AG04450 (cell line): Measurements from ENCODE around the gene CLIP1. TPM values are rescaled to one million over a fixed set of nuclear protein-coding genes. Genes with fewer than 3 reads are reported as not detected.

Experiments used
- CTCF ChIA-PET: fragments of 300-600, 350-600 bp; formaldehyde crosslinking; extraction: SDS; loops from one replicate; lab custom pipeline; 2022; ENCODE audit warnings: antibody characterized with exemption, inconsistent platforms; lab: Charles Lee
- POLR2A ChIA-PET: fragments of 350-600 bp; formaldehyde crosslinking; extraction: SDS; loops from one replicate; lab custom pipeline; 2021; ENCODE audit warnings: antibody characterized with exemption, inconsistent platforms; lab: Yijun Ruan, JAX
- DNase-seq: peaks from one replicate; pipeline ENCODE4 v3.0.0-alpha.2; 2011; ENCODE audit warnings: low read depth, low spot score
- H3K27ac ChIP-seq: one replicate; pipeline ENCODE4 v1.5.1; 2012; ENCODE audit warnings: low read depth, low read length, control low read depth
- H3K27me3 ChIP-seq: one replicate; pipeline ENCODE4 v1.6.0; 2012; ENCODE audit warnings: low read length; ENCODE audit not compliant: control insufficient read depth, insufficient read depth
- H3K4me3 ChIP-seq: 2 replicates; pipeline ENCODE4 v1.5.1; 2011; ENCODE audit warnings: mild to moderate bottlenecking, low read depth, low read length, control low read depth
- H3K9me3 ChIP-seq: 2 replicates; pipeline ENCODE4 v1.5.1; 2012; ENCODE audit warnings: low read length; ENCODE audit not compliant: control insufficient read depth, insufficient read depth
- polyA plus RNA-seq: library from polyadenylated mRNA; depleted of rRNA; stranded (reverse); fragments of >200 nt; gene quantifications from 2 replicates; pipeline ENCODE4 v1.2.3, GENCODE V29; 2011
- TF ChIP-seq, protein P1 (sequence below): IDR thresholded peaks from 2 replicates; pipeline ENCODE4 v1.5.1; 2011; ENCODE audit warnings: low read depth, low read length, control low read depth, inconsistent platforms

CLIP1 gene
- polyA plus RNA-seq, 1 experiment, result 63.6 TPM

DNA sequence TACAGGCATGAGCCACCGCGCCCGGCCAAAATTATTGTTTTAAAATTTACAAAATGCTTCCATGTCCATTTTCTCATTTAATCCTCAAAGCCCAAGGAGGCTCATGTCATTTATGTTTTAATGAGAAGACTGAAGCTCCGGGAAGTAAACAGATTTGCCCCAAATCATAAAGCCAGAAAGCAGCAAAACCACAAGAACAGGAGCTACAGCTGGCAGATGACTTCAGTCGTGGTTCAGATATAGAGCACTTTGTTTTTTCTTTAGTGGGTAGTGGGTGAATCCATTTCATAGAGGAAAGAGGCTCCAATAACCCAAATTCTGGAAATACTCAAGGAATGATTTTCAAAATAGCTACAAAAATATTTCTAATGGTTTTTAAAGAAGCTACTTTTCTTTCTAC lies 110.8 kb downstream of the CLIP1 start:
- CTCF ChIA-PET, result interaction anchor here (1.0 kb wide), 1 partner anchor 44 kb away, joined by 5 read pairs; no protein-coding TSS in a partner anchor
- H3K4me3 ChIP-seq, result no peak overlapping the region

DNA sequence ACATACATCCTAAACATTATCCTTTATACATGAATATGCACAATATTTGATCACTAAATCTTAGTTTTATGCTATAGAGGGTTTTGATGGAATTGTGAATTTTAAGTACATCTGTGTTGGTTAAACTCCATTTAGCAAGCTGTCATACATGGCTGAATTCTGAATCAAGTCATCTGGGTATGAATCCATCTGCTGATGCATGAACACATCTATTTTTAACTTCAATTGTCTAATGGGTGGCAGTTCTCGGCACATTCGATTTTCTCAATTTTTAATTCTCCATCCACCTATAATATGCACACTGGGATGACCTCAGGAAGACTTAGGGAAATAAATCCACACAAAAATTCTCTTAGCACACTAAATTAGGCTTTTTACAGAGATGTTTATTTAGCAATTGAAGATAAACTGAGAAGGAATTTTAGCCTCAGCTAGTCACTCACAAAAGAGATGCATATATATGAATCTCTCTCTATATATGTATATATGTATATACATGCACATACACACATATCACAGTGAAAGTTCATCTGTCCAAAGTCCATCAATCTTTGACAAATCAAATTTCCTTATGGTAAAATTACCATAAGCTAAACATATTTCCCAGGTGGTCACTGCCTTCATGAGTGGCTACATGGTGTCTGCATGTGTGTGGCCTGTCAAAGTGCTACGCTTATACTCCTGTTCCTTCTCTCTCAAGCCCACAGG lies 111.7 kb downstream of the CLIP1 start:
- TF ChIP-seq, protein P1, sequence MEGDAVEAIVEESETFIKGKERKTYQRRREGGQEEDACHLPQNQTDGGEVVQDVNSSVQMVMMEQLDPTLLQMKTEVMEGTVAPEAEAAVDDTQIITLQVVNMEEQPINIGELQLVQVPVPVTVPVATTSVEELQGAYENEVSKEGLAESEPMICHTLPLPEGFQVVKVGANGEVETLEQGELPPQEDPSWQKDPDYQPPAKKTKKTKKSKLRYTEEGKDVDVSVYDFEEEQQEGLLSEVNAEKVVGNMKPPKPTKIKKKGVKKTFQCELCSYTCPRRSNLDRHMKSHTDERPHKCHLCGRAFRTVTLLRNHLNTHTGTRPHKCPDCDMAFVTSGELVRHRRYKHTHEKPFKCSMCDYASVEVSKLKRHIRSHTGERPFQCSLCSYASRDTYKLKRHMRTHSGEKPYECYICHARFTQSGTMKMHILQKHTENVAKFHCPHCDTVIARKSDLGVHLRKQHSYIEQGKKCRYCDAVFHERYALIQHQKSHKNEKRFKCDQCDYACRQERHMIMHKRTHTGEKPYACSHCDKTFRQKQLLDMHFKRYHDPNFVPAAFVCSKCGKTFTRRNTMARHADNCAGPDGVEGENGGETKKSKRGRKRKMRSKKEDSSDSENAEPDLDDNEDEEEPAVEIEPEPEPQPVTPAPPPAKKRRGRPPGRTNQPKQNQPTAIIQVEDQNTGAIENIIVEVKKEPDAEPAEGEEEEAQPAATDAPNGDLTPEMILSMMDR, result no peak
- Histone ChIP-seq H3K27me3 (no peaks in the 10 kb centered on the region), H3K9me3 (no peaks in the 10 kb centered on the region), H3K27ac (no peak overlapping the region), H3K4me3 (no peak overlapping the region)
- no peak for DNase-seq
- CTCF ChIA-PET, result interaction anchor here (1.0 to 1.1 kb wide), 2 partner anchors 26 to 45 kb away, joined by 3 to 4 read pairs; no protein-coding TSS in a partner anchor
- POLR2A ChIA-PET, result no interaction called here

More for the DNA sequence above, 110.8 kb downstream of the CLIP1 start:
- POLR2A ChIA-PET, result no interaction called here
- Histone ChIP-seq H3K27ac (no peak overlapping the region), H3K9me3 (no peaks in the 10 kb centered on the region), H3K27me3 (no peaks in the 10 kb centered on the region)
- no peak for DNase-seq
- TF ChIP-seq, protein P1, result no peak

DNA sequence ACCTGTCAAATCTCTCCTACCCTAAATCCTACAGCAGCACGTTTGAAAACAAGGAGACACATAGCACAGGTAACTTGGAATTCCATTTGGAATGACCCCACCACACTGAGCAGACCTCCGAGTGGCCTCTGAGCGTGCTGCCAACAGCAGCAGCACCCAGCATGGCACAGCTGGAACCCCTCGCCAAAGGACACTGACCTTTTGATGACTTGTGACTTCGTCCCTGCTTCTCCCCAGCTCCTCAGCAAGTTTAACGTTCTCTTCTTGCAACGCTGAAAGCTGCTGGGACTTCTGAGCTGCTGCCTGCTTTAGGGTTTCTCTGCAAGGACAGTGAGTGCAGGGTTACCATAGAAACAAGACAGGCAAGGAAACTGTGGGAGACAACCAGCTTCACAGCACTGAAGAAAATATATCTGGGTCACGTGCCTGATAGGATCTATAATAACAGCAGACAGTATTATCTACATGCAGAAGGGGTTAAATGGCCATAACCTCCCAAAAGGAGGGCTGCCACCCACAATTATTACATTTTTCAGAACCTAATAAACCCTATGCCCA lies 112.8 kb downstream of the CLIP1 start:
- ChIA-PET POLR2A (no interaction called here), CTCF (interaction anchor here (0.5 to 1.0 kb wide), 3 partner anchors 27 to 140 kb away, joined by 4 to 5 read pairs (median 4); no protein-coding TSS in a partner anchor)
- H3K4me3 ChIP-seq, result no peak overlapping the region
- H3K27me3 ChIP-seq, result no peaks in the 10 kb centered on the region
- no peaks in the 10 kb centered on the region for H3K9me3 ChIP-seq
- TF ChIP-seq, protein P1, result no peak
- no peak overlapping the region for H3K27ac ChIP-seq
- no peak for DNase-seq

DNA sequence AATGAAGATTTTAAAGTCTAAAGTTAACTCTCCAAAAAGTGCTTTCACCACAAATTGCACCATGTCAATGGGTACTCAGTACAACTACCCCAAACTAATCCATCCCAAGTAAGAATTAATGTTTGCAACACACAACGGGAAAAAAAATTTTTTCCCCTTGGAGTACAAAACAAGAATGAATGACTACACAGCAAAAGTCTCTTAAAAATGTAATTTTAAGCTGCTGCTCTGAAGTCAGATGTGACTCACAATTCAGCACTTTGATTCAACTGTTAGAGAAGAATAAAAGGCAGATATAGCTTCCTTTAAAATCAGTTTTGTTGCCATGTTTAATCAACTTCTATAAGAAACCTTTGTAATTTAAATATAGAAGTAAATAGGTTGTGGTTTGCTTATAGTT lies 113.7 kb downstream of the CLIP1 start:
- POLR2A ChIA-PET, result no interaction called here
- no peak for DNase-seq
- H3K27me3 ChIP-seq, result no peaks in the 10 kb centered on the region
- TF ChIP-seq, protein P1, result no peak
- no peak overlapping the region for H3K27ac ChIP-seq
- CTCF ChIA-PET, result interaction anchor here (0.5 to 1.2 kb wide), 3 partner anchors 13 to 28 kb away, joined by 3 to 7 read pairs (median 5); no protein-coding TSS in a partner anchor
- H3K4me3 ChIP-seq, result no peak overlapping the region
- no peaks in the 10 kb centered on the region for H3K9me3 ChIP-seq

DNA sequence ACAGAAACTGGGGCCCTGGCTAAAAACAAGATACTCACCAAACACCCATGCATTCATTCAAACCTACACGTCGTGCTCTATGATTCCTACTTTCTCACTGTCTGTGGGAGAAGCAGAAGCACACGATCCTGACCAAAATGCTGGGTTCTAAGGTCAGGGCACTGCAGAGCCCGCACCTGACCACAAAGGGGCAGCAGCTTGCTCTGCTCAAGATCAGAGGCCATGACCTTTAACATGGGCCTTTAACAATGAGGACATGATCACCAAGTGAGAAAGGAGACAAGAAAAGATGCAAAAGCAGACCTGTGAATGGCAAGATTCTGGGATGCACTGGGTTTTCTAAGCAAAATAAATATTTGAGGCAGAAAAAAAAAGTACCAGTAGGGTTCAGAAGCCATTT lies 116.1 kb downstream of the CLIP1 start:
- Histone ChIP-seq H3K4me3 (no peak overlapping the region), H3K27ac (no peak overlapping the region), H3K9me3 (no peaks in the 10 kb centered on the region), H3K27me3 (no peaks in the 10 kb centered on the region)
- ChIA-PET CTCF (interaction anchor here (0.6 kb wide), 1 partner anchor 10 kb away, joined by 7 read pairs; no protein-coding TSS in a partner anchor), POLR2A (interaction anchor here (0.7 kb wide), 2 partner anchors 22 to 48 kb away, joined by 3 to 4 read pairs; no protein-coding TSS in a partner anchor)
- TF ChIP-seq, protein P1, result no peak
- DNase-seq, result no peak
